MM.1S (cell line): ENCODE data around the gene DOCK11.

Experiments used
- EZH2 ChIP-seq: fragments of 300-600 bp; sonication (generic); optimal IDR thresholded peaks from 2 replicates; pipeline ENCODE3; 2017; ENCODE audit warnings: low read depth, mild to moderate bottlenecking, antibody characterized with exemption, low read length, mixed read lengths
- EZH2phosphoT487 ChIP-seq: fragments of 300-600 bp; sonication (generic); IDR thresholded peaks from 2 replicates; pipeline ENCODE4 v1.6.1; 2018; ENCODE audit warnings: antibody characterized with exemption, low read length

DNA sequence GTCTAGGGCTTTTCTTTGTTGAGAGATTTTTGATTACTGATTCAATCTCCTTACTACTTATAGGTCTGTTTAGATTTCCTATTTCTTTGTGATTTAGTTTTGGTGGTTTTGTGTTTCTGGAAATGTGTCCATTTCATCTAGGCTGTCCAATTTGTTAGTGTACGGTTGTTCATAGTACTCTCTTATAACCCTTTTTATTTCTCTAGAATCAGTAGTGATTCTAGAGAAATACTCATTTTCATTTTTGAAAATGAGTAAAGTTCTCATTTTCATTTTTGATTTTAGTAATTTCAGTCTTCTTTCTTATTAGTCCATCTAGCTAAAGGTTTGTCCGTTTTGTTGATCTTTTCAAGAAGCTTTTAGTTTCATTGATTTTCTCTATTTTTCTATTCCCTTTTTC, 239.3 kb downstream of the DOCK11 start:
- TF ChIP-seq EZH2: no peak
- TF ChIP-seq EZH2phosphoT487: no peak
